Left colon (tissue), 2 donors: ENCODE results near the gene HNF1A. TPM values are rescaled to one million over a fixed set of nuclear protein-coding genes. Genes with fewer than 3 reads are reported as not detected.

ENCODE experiments used
- ATAC-seq: fragments of 200-7000 bp; cut with Tn5 transposase; one replicate; pipeline ENCODE4 v1.9.1; 2020; ENCODE audit warnings: mild to moderate bottlenecking, moderate library complexity
- DNase-seq, 2 donors: peaks; one replicate each; pipeline ENCODE4 v3.0.0-alpha.2; 2020
- intact Hi-C, 2 donors: fragments of 100-400 bp; cut with DNase I in 1 of 2; cut with micrococcal nuclease in 1 of 2; formaldehyde crosslinking; loops; one replicate each; pipeline versions ENCODE4 v1.11.2 to v1.14.0; 2022; cut with DNase I, micrococcal nuclease
- total RNA-seq, 2 donors: library from RNA; stranded (reverse); fragmentation: NEBNext Ultra II Directional; extraction: Animal tissue kit (Norgen Biotek cat#: 25700); gene quantifications; one replicate each; pipeline ENCODE4 v1.2.1, GENCODE V29; 2021
- donor health status: DM: no; HTN: no; CAD: no.
- donor health status: DM: yes; HTN: yes; CAD: no.

HNF1A gene
- total RNA-seq, 2 donors from 2014 or later, result 16.0 to 16.9 TPM

- ATAC-seq (no peak), DNase-seq (no peak)
- intact Hi-C loops, result no loop called here
These were observed 27.5 kb upstream of the HNF1A start for GRCh38 chr12:120950807-120951206.

- ATAC-seq (no peak), DNase-seq (no peak)
- intact Hi-C loops, result no loop called here
These were observed 23.1 kb upstream of the HNF1A start for GRCh38 chr12:120955232-120955631.

- DNase-seq, result peak; percentile 48 to 82
- intact Hi-C loops, result no loop called here
These were observed 21.6 kb upstream of the HNF1A start for GRCh38 chr12:120956579-120957300.

GRCh38 chr12:120959111-120959878 lies 19.0 kb upstream of the HNF1A start:
- intact Hi-C loops, result no loop called here
- ATAC-seq, result no peak
- no peak for DNase-seq

More at GRCh38 chr12:120956579-120957300, 21.6 kb upstream of the HNF1A start:
- peak; percentile 51 for ATAC-seq

GRCh38 chr12:120960657-120961056 lies 17.7 kb upstream of the HNF1A start:
- intact Hi-C loops, result no loop called here
- ATAC-seq, result peak; percentile 5
- no peak for DNase-seq

GRCh38 chr12:120961604-120962531 lies 16.5 kb upstream of the HNF1A start:
- ATAC-seq, result peak; percentile 55
- DNase-seq, result peak; percentile 93 to 94
- intact Hi-C loops, result no loop called here

DNA sequence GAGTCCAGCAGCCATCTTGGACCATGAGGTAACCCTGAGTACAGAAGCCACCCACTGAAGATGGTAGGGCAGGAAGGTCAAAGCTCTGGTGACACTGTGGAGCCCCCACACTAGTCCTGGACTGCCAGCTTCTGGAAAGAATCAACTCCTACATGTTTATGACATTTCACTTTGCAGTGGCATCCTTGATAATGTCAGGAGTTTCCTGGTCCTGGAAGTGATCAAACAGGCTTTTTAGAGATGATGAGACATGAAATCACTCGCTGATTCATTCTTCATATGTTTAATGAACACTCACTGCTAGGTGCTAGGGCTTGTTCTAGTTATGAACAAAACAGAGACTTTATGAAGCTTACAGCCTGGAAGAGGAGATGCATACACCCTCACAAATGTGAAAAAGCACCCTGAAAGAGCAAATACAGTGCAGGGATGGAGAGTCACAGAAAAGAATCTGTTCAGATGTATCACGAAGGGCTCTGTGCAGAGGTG lies 15.8 kb upstream of the HNF1A start:
- DNase-seq (no peak), ATAC-seq (peak; percentile 1)
- intact Hi-C loops, result no loop called here

DNA sequence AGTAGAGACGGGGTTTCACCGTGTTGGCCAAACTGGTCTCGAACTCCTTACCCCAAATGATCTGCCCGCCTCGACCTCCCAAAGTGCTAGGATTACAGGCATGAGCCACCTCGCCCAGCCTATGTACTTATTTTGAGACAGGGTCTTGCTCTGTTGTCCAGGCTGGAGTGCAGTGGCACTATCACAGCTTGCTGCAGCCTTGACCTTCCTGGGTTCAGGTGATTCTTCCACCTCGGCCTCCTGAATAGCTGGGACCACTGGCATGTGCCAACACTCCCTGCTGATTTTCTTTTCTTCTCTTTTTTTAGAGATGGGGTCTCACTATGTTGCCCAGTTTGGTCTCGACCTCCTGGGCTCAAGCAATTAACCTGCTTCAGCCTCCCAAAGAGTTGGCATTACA lies 14.0 kb upstream of the HNF1A start:
- ATAC-seq (no peak), DNase-seq (no peak)
- intact Hi-C loops, result no loop called here

- DNase-seq (no peak), ATAC-seq (peak; percentile 3)
- intact Hi-C loops, result no loop called here
These were observed 12.7 kb upstream of the HNF1A start for GRCh38 chr12:120965534-120966091.

DNA sequence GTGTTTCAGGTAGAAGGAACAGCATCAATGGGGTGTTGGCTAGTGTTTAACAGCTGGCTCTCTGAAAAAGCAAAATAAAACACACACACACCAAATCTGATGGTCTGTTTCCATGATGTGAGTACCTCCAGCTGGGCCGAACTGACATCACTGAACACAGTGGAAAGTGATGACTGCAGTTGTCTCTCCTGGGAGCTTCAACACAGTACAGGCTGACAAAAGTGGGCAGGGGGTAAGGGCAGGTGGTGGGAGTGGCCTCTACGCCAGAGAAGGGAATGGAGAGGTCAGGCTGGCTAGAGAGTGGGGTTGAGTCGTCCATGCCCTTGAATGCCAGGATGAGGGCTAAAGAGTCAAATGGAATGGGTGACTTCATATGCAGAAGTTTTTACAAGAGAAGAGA lies 8.0 kb upstream of the HNF1A start:
- no peak for DNase-seq
- intact Hi-C loops, result loop anchor here in 1 of 2 donors (5.0 to 10.0 kb wide), 2 partner anchors 323 to 386 kb away; partner anchors contain the start of gene POP5
- no peak for ATAC-seq

DNA sequence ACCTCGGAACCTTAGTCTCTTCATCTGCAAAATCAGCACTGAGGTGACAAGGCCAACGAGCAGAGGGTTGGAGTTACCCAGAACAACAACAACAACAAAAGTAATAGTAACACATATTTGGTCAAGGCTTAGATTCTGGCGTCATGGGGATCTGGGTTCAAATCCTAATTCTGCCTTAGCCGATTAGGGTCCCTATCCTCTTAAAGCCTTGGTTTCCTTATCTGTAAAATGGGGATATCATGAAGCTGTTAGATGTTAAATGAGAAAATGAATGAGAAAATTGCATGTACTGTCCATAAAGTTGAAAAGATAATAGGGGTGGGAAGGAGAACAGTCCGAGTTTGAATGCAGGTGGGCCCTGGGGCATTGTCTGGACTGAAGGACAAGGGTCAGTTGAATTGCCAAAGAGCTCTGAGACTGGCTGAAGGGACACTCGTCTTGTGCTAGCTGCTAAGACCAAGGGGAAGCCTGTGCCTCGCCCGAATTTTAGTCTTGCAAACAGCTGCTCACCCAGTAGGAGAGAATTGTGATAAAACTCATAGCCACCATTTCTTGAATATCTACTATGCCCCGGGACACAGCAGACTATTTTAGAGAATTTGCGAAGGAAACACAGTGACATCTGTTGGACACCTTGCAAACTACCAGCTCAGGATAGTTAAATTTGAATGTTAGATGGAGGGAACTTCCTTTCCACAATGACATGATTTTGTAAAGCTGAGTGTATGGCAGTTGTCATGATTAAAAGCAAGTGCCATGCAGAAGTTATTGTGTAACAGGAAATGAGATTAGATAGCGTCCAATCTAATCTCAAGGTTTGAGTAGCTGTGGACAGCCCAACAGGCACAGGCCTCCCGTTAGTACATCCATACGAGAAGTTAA lies 6.8 kb upstream of the HNF1A start:
- ATAC-seq (peak; percentile 59), DNase-seq (no peak)
- intact Hi-C loops, result loop anchor here in 1 of 2 donors (5.0 to 10.0 kb wide), 2 partner anchors 324 to 387 kb away; partner anchors contain the start of gene POP5

DNA sequence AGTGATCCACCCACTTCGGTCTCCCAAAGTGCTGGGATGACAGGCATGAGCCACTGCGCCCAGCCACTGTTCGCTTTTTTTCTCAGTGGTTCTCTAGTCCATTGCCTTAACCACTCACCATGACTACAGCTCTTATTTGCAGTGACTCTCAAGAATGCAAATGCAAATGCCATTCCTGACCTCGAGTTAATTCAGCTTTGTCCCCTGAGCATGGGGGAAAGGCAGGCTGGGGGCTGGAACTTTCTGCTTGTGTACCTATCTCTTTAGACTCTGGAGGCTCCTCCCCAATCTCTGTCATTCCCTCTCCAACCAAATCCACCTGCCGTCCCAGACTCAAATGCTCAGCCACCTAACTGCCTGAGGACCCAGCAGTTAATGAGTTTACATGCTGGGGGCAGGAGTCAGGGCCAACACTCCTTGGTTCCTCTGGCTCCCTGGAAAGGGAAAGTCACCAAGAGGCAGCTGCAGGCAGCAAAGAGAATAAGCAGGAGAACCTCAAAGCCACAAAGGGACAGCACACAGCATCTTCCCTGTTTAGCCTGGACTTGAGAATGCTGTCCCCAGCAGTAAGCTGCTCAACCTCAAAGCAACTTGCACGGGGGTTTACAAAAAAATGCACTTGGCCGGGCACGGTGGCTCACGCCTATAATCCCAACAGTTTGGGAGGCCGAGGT lies 5.3 kb upstream of the HNF1A start:
- DNase-seq (no peak), ATAC-seq (peak; percentile 8)
- intact Hi-C loops, result loop anchor here in 1 of 2 donors (5.0 to 10.0 kb wide), 2 partner anchors 326 to 388 kb away; partner anchors contain the start of gene POP5

GRCh38 chr12:120977531-120978295 lies 630 bp upstream of the HNF1A start:
- intact Hi-C loops, result loop anchor here in 1 of 2 donors (10.0 kb wide), 1 partner anchor 393 kb away; the partner anchor contains the start of gene POP5
- no peak for ATAC-seq
- no peak for DNase-seq

- DNase-seq (no peak), ATAC-seq (peak; percentile 18)
- intact Hi-C loops, result loop anchor here in 1 of 2 donors (10.0 kb wide), 1 partner anchor 395 kb away; the partner anchor contains the start of gene POP5
These were observed 998 bp downstream of the HNF1A start for GRCh38 chr12:120979220-120979861.

DNA sequence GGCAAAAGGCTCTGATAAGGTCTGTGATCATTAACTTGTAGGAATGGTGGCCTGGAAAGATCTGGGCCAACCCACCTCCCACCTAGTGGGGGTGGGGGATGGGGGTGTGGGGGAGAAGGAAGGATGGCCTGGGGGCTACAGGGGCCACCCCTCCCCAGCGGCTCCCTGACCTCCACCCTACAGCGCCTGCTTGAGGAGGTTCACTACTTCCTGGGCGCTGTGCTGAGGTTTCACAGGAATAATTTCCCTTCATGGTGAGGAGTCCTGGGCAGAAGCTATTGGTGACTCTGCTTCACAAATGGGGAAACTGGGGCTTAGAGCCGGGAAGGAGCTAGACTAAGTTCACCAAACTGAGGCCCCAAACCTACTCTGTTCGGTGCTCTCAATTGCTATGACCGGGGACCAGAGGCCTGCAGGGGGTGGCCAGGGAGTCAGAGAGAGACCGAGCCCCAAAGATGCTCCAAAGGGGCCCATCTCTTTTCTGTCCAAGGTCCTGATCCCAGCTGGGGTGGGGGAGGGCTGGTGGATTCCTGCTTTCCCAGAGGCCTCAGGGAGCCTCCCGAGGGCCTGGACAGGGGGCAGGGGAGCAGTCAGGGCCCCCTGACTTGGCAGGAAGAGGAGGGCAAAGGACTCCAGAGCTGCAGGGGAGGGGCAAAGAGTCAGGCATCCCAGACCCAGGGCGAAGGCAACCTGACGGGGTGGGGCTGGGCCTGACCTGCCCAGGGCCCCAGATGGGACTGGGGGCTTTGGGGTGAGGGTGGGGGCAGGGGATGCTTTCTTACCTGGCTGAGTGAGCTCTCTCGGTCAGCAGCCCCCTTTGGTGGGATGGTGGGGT lies 1.7 kb downstream of the HNF1A start:
- peak; percentile 53 for ATAC-seq
- peak; percentile 70 to 78 for DNase-seq
- intact Hi-C loops, result loop anchor here in 1 of 2 donors (10.0 kb wide), 1 partner anchor 395 kb away; the partner anchor contains the start of gene POP5
